ACC112 (cell line): ENCODE measurements around the gene PLEKHG4B.
"Not testable (repeated sequence)": the region's sequence is repeated elsewhere in the genome, so short reads cannot be mapped to it uniquely, and the experiment has no call there.

Experiments used
- H2AFZ ChIP-seq: fragments of 200-600 bp; sonication (generic); one replicate; pipeline ENCODE4 v1.6.0; 2017; ENCODE audit warnings: antibody characterized with exemption, low read length; ENCODE audit not compliant: unreplicated experiment
- H3K27ac ChIP-seq: fragments of 200-600 bp; sonication (generic); 2 replicates; pipeline ENCODE4 v1.5.1; 2014; ENCODE audit warnings: low read depth, mild to moderate bottlenecking, antibody characterized with exemption, low read length, moderate library complexity
- H3K27me3 ChIP-seq: fragments of 200-600 bp; sonication (generic); 2 replicates; pipeline ENCODE4 v1.6.1; 2014; ENCODE audit warnings: mild to moderate bottlenecking, antibody characterized with exemption, low read length, moderate library complexity, mixed read lengths; ENCODE audit not compliant: insufficient read depth
- H3K36me3 ChIP-seq: fragments of 200-600 bp; sonication (generic); 2 replicates; pipeline ENCODE4 v1.6.1; 2016; ENCODE audit warnings: mild to moderate bottlenecking, antibody characterized with exemption, low read length, moderate library complexity, mixed read lengths; ENCODE audit not compliant: insufficient read depth
- H3K4me1 ChIP-seq: fragments of 200-600 bp; sonication (generic); one replicate; pipeline ENCODE4 v1.6.1; 2016; ENCODE audit warnings: low read length, mixed read lengths; ENCODE audit not compliant: insufficient read depth, unreplicated experiment, control insufficient read depth
- H3K4me3 ChIP-seq: fragments of 200-600 bp; sonication (generic); 2 replicates; pipeline ENCODE4 v1.5.1; 2014; ENCODE audit warnings: mild to moderate bottlenecking, low read depth, low read length
- H3K79me2 ChIP-seq: fragments of 200-600 bp; sonication (generic); one replicate; pipeline ENCODE4 v1.6.0; 2016; ENCODE audit warnings: low read length; ENCODE audit not compliant: control insufficient read depth, unreplicated experiment, insufficient read depth

The PLEKHG4B gene

GRCh38 chr5:233426-233825 is 141.5 kb downstream of the PLEKHG4B start:
- not testable (repeated sequence) for H3K27me3 ChIP-seq, H2AFZ ChIP-seq, H3K4me3 ChIP-seq, H3K27ac ChIP-seq, H3K4me1 ChIP-seq, H3K79me2 ChIP-seq
- peaks cover 21% of the 10 kb centered on the region for H3K36me3 ChIP-seq

GRCh38 chr5:234450-234849 is 142.5 kb downstream of the PLEKHG4B start:
- Histone ChIP-seq H3K4me1 (no peaks in the 10 kb centered on the region), H3K27me3 (no peaks in the 10 kb centered on the region), H2AFZ (no peak overlapping the region), H3K79me2 (no peaks in the 10 kb centered on the region), H3K4me3 (no peak overlapping the region), H3K36me3 (peaks cover 15% of the 10 kb centered on the region), H3K27ac (no peak overlapping the region)

GRCh38 chr5:235527-235926 is 143.6 kb downstream of the PLEKHG4B start:
- H3K27me3 ChIP-seq, H2AFZ ChIP-seq, H3K27ac ChIP-seq, H3K4me1 ChIP-seq, H3K4me3 ChIP-seq, H3K79me2 ChIP-seq: not testable (repeated sequence)
- H3K36me3 ChIP-seq: peaks cover 11% of the 10 kb centered on the region; the same call in 1 of the 2 replicates

- H2AFZ ChIP-seq, H3K79me2 ChIP-seq, H3K4me3 ChIP-seq, H3K27ac ChIP-seq, H3K4me1 ChIP-seq, H3K27me3 ChIP-seq: not testable (repeated sequence)
- H3K36me3 ChIP-seq: peaks cover 20% of the 10 kb centered on the region
Measured at GRCh38 chr5:237931-238330, 146.0 kb downstream of the PLEKHG4B start.
